Measurements from ENCODE around the gene ERCC1.

DNA sequence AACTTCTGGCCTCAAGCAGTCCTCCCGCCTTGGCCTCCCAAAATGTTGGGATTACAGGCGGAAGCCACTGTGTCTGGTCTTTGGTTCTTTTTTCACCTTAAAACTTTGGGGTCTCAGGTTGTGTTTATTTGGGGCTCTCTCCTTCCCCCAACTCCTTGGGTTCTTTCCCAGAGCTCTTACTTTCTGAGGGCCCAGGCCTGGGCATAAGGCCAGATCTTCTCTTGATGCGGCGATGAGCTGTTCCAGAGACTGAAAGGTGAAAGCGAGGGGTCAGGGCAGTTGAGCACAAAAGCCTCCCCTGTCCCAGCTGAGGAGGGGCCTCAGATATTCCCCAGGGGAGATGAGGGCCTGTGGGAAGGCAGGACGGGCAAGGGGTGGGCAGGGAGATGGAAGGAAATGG is 10.2 kb downstream of the ERCC1 start:
- no peak for TF ChIP-seq CTCF (IDR thresholded peaks at IDR 0.05)
- TF ChIP-seq POLR2A (IDR thresholded peaks at IDR 0.05) = no peak

Measured in vagina (tissue), 2 donors.